ENCODE data around the gene FNIP2. TPM values are rescaled to one million over a fixed set of nuclear protein-coding genes. Genes with fewer than 3 reads are reported as not detected.

The FNIP2 gene
- total RNA-seq, 1 experiment from 2014 or later: 16.1 TPM

GRCh38 chr4:158850800-158851644 lies 82.2 kb downstream of the FNIP2 start:
- TF ChIP-seq CTCF (conservative IDR thresholded peaks at IDR 0.05; ENCODE audit: low read depth, low read length): peak; percentile 87
- no peak for TF ChIP-seq EZH2 (IDR thresholded peaks at IDR 0.05; ENCODE audit: borderline replicate concordance, low read depth, low read length, poor library complexity, severe bottlenecking)
- Histone ChIP-seq H3K27ac (ENCODE audit: low read depth, low read length, poor library complexity, severe bottlenecking) (no peak overlapping the region), H3K27me3 (replicated peaks; ENCODE audit: insufficient read depth, low read depth, low read length, poor library complexity) (no peaks in the 10 kb centered on the region), H3K36me3 (ENCODE audit: insufficient read depth, low read length, poor library complexity, severe bottlenecking) (no peaks in the 10 kb centered on the region), H3K4me1 (ENCODE audit: insufficient read depth, low read length, poor library complexity, severe bottlenecking) (no peaks in the 10 kb centered on the region), H3K4me3 (ENCODE audit: low read depth, low read length, poor library complexity, severe bottlenecking) (no peak overlapping the region), H3K9me3 (ENCODE audit: low read depth, low read length, poor library complexity, severe bottlenecking) (no peaks in the 10 kb centered on the region)
- BruUV-seq (replicated peaks): no TSS peak
- intact Hi-C loops (cut with micrococcal nuclease; ENCODE audit: unreplicated experiment): loop anchor here (1.0 to 5.0 kb wide), 3 partner anchors 121 to 589 kb away; no protein-coding TSS in a partner anchor
- ChIA-PET CTCF (interaction anchor here (0.6 to 1.9 kb wide), 3 partner anchors 20 to 351 kb away, joined by 3 to 8 read pairs (median 3); no protein-coding TSS in a partner anchor), POLR2A (ENCODE audit: low non-redundant PET) (no interaction called here)
- DNase-seq (ENCODE audit: low spot score): peak; percentile 56

GRCh38 chr4:158854236-158854635 lies 85.4 kb downstream of the FNIP2 start:
- ChIA-PET CTCF (no interaction called here), POLR2A (ENCODE audit: low non-redundant PET) (no interaction called here)
- peaks cover 4% of the 10 kb centered on the region for H3K4me1 ChIP-seq (ENCODE audit: insufficient read depth, low read length, poor library complexity, severe bottlenecking)
- BruUV-seq (replicated peaks): no TSS peak
- no peaks in the 10 kb centered on the region for H3K9me3 ChIP-seq (ENCODE audit: low read depth, low read length, poor library complexity, severe bottlenecking)
- H3K4me3 ChIP-seq (ENCODE audit: low read depth, low read length, poor library complexity, severe bottlenecking): no peak overlapping the region
- no peaks in the 10 kb centered on the region for H3K36me3 ChIP-seq (ENCODE audit: insufficient read depth, low read length, poor library complexity, severe bottlenecking)
- H3K27me3 ChIP-seq (replicated peaks; ENCODE audit: insufficient read depth, low read depth, low read length, poor library complexity): no peaks in the 10 kb centered on the region
- DNase-seq (ENCODE audit: low spot score): no peak
- H3K27ac ChIP-seq (ENCODE audit: low read depth, low read length, poor library complexity, severe bottlenecking): no peak overlapping the region
- intact Hi-C loops (cut with micrococcal nuclease; ENCODE audit: unreplicated experiment): loop anchor here (5.0 kb wide), 1 partner anchor 592 kb away; no protein-coding TSS in a partner anchor
- TF ChIP-seq CTCF (conservative IDR thresholded peaks at IDR 0.05; ENCODE audit: low read depth, low read length) (no peak), EZH2 (IDR thresholded peaks at IDR 0.05; ENCODE audit: borderline replicate concordance, low read depth, low read length, poor library complexity, severe bottlenecking) (no peak)

- Histone ChIP-seq H3K27me3 (replicated peaks; ENCODE audit: insufficient read depth, low read depth, low read length, poor library complexity) (no peaks in the 10 kb centered on the region), H3K27ac (ENCODE audit: low read depth, low read length, poor library complexity, severe bottlenecking) (no peak overlapping the region), H3K4me1 (ENCODE audit: insufficient read depth, low read length, poor library complexity, severe bottlenecking) (peaks cover 4% of the 10 kb centered on the region), H3K4me3 (ENCODE audit: low read depth, low read length, poor library complexity, severe bottlenecking) (no peak overlapping the region), H3K36me3 (ENCODE audit: insufficient read depth, low read length, poor library complexity, severe bottlenecking) (no peaks in the 10 kb centered on the region), H3K9me3 (ENCODE audit: low read depth, low read length, poor library complexity, severe bottlenecking) (no peaks in the 10 kb centered on the region)
- intact Hi-C loops (cut with micrococcal nuclease; ENCODE audit: unreplicated experiment): loop anchor here (1.0 to 2.0 kb wide), 4 partner anchors 164 to 590 kb away; no protein-coding TSS in a partner anchor
- POLR2A ChIA-PET (ENCODE audit: low non-redundant PET): no interaction called here
- no peak for TF ChIP-seq EZH2 (IDR thresholded peaks at IDR 0.05; ENCODE audit: borderline replicate concordance, low read depth, low read length, poor library complexity, severe bottlenecking)
- TF ChIP-seq CTCF (conservative IDR thresholded peaks at IDR 0.05; ENCODE audit: low read depth, low read length): peak; percentile 87
- CTCF ChIA-PET: interaction anchor here (0.6 to 2.5 kb wide), 9 partner anchors 10 to 434 kb away, joined by 3 to 16 read pairs (median 5); no protein-coding TSS in a partner anchor
- DNase-seq (ENCODE audit: low spot score): peak; percentile 78
- BruUV-seq (replicated peaks): no TSS peak
These were observed 88.0 kb downstream of the FNIP2 start for GRCh38 chr4:158856852-158857251.

Measured in A673 (cell line).